Activated T-cell treated with anti-CD3 and anti-CD28 coated beads, Interleukin-2, amount 50 U/mL, for 48 hours (primary cell): ENCODE measurements around the gene NINL.
"Not testable (repeated sequence)": the region's sequence is repeated elsewhere in the genome, so short reads cannot be mapped to it uniquely, and the experiment has no call there.

ENCODE experiments used
- DNase-seq, 2 experiments: peaks; one replicate each; pipeline ENCODE4 v3.0.0-alpha.2; 2020

NINL gene

DNA sequence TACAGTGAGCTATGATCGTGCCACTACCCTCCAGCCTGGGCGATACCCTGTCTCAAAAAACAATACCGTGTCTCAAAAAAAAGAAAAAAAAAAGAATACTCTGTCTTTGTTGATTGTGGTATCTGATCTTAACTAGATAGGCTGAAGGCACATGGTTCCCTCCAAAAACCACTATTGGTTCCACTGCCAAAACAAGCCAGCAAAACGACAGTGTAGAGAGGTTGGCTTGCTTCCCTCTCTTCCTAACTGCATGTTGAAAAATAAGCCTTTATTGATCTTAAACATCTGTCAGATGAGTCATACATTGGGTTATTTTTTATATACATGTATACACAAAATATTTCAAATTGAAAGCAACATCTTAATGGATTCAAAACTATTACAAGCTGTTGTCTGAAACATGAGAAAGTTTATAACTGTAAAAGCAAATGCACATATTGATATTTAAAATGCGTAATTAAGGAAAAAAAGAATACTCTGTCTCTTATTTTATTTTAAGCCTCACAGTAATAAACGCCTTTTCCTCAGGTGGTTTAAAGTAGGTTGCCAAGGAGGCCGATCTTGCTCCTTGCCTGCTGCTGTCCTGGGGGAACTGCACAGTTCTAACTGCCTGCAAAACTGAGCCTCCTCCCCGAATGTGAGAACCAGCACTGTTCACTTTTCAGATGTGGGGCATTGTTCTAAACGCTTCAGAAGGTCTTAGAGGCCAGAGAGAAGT lies 7.0 kb upstream of the NINL start:
- no peak for DNase-seq

GRCh38 chr20:25590778-25591177 lies 5.4 kb upstream of the NINL start:
- not testable (repeated sequence) for DNase-seq

- no peak for DNase-seq
Measured at GRCh38 chr20:25588491-25588890, 3.2 kb upstream of the NINL start.

- no peak for DNase-seq
Measured at GRCh38 chr20:25587536-25587935, 2.2 kb upstream of the NINL start.

DNA sequence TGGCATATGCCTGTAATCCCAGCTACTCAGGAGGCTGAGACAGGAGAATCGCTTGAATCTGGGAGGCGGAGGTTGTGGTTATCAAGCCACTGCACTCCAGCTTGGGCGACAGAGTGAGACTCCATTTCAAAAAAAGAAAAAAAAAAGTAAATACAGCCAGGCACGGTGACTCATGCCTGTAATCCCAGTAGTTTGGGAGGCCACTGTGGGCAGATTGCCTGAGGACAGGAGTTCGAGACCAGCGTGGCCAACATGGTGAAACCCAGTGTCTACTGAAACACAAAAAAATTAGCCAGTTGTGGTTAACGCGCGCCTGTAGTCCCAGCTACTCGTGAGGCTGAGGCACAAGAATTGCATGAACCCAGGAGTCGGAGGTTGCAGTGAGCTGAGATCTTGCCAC lies 1.5 kb upstream of the NINL start:
- no peak for DNase-seq

DNA sequence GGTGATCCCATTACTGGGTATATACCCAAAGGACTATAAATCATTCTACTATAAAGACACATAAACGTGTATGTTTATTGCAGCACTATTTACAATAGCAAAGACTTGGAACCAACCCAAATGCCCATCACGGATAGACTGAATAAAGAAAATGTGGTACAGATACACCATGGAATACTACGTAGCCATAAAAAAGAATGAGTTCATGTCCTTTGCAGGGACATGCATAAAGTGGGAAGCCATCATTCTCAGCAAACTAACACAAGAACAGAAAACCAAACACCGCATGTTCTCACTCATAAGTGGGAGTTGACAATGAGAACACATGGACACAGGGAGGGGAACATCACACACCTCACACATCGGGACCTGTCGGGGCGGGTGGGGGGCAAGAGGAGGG lies 1.7 kb downstream of the NINL start:
- not testable (repeated sequence) for DNase-seq

DNA sequence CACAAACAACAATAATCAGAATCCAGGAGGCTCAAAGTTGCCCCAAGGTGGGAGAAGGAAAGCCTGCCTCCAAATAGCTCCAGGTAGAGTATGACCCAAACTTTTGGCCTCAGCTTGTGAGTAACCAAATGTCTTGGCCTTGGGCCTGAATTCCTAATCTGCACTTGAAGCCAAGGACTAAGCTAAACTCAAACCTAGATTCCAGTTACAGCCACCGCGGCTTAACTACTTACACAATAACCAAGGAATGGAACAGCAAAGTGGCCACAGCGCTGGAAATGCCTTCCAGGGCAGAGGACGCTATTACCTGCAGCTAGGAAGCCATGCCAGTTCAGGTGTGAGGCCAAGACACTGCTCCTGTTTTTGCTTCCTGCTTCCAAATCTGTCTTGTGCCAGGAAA lies 4.6 kb downstream of the NINL start:
- DNase-seq: no peak

DNA sequence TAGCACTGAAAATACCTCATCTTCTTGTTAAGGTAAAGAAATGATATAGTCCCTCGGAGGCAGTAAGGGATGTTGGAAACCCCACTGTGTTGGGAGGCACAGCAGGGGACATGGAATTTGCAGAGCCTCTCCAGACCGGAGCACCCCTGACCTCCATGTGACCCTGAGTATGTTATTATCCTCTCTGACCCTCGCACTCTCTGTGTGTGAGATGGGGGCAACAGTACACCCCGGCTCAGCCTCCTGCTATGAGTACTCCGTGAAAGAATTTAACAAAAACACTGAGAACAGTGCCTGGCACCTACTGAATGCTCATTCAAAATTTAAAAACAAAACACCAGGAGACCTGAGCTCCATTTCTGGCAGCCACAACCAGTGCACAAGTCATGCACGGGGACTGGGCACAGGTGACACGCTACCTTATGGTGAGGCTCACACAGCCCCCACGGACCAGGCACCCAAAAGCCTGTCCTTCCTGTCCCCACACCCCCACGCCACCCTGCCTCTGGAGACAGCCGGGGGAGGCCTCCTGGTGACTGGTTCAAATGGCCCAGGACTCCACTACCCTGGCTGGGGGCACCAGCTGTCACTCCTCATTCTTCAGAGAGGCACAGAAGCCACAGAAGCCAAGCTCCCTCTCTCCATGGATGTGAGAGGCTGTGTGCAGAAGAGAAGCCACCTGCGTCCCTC lies 6.1 kb downstream of the NINL start:
- DNase-seq: no peak

- no peak for DNase-seq
Measured at GRCh38 chr20:25576783-25577530, 8.4 kb downstream of the NINL start.

GRCh38 chr20:25574411-25574810 lies 10.9 kb downstream of the NINL start:
- DNase-seq: no peak

GRCh38 chr20:25573288-25574251 lies 11.8 kb downstream of the NINL start:
- no peak for DNase-seq

GRCh38 chr20:25571817-25572216 lies 13.5 kb downstream of the NINL start:
- no peak for DNase-seq

GRCh38 chr20:25571240-25571639 lies 14.1 kb downstream of the NINL start:
- DNase-seq: no peak

GRCh38 chr20:25570148-25570530 lies 15.2 kb downstream of the NINL start:
- no peak for DNase-seq

DNA sequence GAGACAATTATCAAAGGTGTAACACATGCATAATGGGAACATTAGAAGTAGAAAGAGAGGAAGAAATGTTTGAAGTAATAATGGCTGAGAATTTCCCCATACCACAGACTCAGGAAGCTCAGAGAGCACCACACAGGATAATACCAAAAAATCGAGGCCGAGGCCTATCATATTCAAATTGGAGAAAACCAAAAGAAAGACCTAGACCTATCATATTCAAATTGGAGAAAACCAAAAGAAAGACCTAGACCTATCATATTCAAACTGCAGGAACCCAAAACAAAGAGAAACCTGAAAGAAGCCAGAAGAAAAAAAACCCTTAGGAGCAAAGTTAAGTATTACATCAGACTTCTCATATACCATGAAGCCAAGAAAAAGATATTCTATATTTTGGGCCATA lies 18.0 kb downstream of the NINL start:
- no peak for DNase-seq

- no peak for DNase-seq
Measured at GRCh38 chr20:25566821-25567220, 18.5 kb downstream of the NINL start.

DNA sequence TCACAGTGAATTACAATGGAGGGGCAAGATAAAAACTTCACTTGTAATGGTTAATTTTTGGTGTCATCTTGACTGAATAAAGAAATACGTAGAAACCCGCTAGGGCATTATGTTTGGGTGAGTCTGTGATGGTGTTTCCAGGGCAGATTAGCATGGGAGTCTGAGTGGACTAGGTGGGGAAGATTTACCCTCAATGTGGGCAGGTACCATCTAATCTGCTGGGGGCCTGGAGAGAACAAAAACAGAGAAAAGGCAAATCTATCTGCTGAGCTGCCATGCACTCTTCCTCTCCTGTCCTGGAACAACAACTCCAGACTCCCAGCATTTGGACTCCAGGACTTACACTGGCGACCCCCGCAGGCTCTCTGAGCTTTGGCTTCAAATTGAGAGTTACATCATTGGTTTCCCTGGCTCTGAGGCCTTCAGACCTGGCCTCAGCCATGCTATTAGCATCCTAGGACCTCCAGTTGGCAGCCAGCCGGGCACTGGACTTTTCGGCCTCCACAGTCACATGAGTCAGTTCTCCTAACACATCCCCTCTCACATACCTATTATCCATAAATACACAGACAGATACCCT lies 19.7 kb downstream of the NINL start:
- no peak for DNase-seq

- no peak for DNase-seq
Measured at GRCh38 chr20:25563876-25564275, 21.5 kb downstream of the NINL start.

- DNase-seq: no peak
Measured at GRCh38 chr20:25563362-25563761, 22.0 kb downstream of the NINL start.

DNA sequence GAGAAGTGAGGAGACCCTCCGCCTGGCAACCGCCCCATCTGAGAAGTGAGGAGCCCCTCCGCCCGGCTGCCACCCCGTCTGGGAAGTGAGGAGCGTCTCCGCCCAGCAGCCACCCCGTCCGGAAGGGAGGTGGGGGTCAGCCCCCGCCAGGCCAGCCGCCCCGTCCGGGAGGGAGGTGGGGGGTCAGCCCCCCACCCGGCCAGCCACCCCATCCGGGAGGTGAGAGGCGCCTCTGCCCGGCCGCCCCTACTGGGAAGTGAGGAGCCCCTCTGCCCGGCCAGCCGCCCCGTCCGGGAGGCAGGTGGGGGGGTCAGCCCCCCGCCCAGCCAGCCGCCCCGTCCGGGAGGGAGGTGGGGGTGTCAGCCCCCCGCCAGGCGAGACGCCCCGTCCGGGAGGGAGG lies 23.6 kb downstream of the NINL start:
- not testable (repeated sequence) for DNase-seq

- DNase-seq: no peak
Measured at GRCh38 chr20:25553819-25554296, 31.5 kb downstream of the NINL start.

DNA sequence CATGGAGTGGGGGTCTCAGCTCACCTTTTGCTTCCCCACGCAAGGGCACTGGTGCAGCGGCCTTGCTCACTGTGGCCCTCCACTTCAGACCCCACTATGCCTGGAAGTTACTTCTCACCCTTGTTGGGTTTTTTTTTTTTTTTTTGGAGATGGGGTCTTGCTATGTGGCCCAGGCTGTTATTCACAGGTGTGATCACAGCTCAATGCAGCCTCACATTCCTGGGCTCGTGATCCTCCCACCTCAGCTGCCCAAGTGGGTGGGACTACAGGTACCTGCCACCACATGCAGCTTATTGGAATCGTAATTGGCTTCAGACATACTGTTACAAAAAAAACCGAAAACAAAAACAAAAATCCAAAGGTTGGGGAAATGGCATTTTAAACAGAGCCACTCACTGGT lies 32.4 kb downstream of the NINL start:
- DNase-seq: no peak
